IMR-90 (cell line): ENCODE results near the gene GRAMD1B.

ENCODE experiments used
- BHLHE40 ChIP-seq: fragments of 150-350 bp; IDR thresholded peaks from 2 replicates; pipeline ENCODE4 v1.6.1; 2016; ENCODE audit warnings: mild to moderate bottlenecking, low read depth, low read length
- CEBPB ChIP-seq: IDR thresholded peaks from 2 replicates; pipeline ENCODE4 v1.6.1; 2012; ENCODE audit warnings: low read depth, low read length, improper control_type of control experiment
- CHD1 ChIP-seq: IDR thresholded peaks from 2 replicates; pipeline ENCODE4 v1.6.1; 2012; ENCODE audit warnings: low read depth, low read length, improper control_type of control experiment
- CTCF ChIP-seq: conservative IDR thresholded peaks from 2 replicates; pipeline ENCODE4 v1.5.1; 2012; ENCODE audit warnings: mild to moderate bottlenecking, low read depth, low read length, improper control_type of control experiment
- MAZ ChIP-seq: IDR thresholded peaks from 2 replicates; pipeline ENCODE4 v1.6.1; 2012; ENCODE audit warnings: low read depth, mild to moderate bottlenecking, low read length, improper control_type of control experiment, moderate library complexity, borderline replicate concordance
- MXI1 ChIP-seq: IDR thresholded peaks from 2 replicates; pipeline ENCODE4 v1.6.1; 2012; ENCODE audit warnings: low read depth, mild to moderate bottlenecking, low read length, moderate library complexity, borderline replicate concordance
- NFE2L2 ChIP-seq: fragments of 150-350 bp; IDR thresholded peaks from 2 replicates; pipeline ENCODE4 v1.6.1; 2016; ENCODE audit warnings: low read depth, mild to moderate bottlenecking, low read length
- POLR2A ChIP-seq: IDR thresholded peaks from 2 replicates; pipeline ENCODE4 v1.6.1; 2012; ENCODE audit warnings: mild to moderate bottlenecking, low read depth, low read length
- TF ChIP-seq, protein P1 (sequence below): fragments of 150-350 bp; IDR thresholded peaks from 2 replicates; pipeline ENCODE4 v1.6.1; 2017; ENCODE audit warnings: mild to moderate bottlenecking, antibody characterized with exemption, low read length, low read depth

DNA sequence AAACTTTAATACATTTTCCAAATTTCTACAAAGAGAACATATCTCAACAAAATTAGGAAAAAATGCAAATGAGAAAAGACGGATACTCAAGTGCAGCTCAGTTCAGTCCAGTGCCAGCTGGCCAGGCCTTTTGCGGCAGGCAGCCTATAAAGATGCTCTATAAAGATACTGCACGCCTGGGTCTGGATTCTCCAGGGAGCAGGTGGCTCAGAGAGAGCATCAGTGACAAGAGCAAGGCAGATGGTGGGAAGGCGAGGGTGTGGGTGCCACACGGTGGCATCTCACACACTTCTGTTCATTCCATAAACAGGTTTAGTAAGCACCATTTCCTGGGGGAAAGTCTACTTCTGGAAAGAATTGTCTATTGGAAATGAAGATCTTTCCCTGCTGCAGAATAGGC, 242.5 kb downstream of the GRAMD1B start:
- no peak for TF ChIP-seq POLR2A
- no peak for TF ChIP-seq BHLHE40
- TF ChIP-seq, protein P1, sequence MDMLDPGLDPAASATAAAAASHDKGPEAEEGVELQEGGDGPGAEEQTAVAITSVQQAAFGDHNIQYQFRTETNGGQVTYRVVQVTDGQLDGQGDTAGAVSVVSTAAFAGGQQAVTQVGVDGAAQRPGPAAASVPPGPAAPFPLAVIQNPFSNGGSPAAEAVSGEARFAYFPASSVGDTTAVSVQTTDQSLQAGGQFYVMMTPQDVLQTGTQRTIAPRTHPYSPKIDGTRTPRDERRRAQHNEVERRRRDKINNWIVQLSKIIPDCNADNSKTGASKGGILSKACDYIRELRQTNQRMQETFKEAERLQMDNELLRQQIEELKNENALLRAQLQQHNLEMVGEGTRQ, result no peak
- no peak for TF ChIP-seq CTCF
- no peak for TF ChIP-seq MXI1
- no peak for TF ChIP-seq NFE2L2
- TF ChIP-seq CHD1, result no peak
- no peak for TF ChIP-seq MAZ
- TF ChIP-seq CEBPB, result no peak
